Stimulated activated CD8-positive, alpha-beta memory T cell treated with anti-CD3 and anti-CD28 coated beads, Interleukin-12 subunit alpha, Interleukin-12 subunit beta, amount 100 ng/mL, for 24 hours (primary cell): ENCODE measurements around the gene SLC8A1.

Experiments
- DNase-seq: peaks from one replicate; pipeline ENCODE4 v3.0.0-alpha.2; 2020; ENCODE audit errors: extremely low read depth

Gene SLC8A1

DNA sequence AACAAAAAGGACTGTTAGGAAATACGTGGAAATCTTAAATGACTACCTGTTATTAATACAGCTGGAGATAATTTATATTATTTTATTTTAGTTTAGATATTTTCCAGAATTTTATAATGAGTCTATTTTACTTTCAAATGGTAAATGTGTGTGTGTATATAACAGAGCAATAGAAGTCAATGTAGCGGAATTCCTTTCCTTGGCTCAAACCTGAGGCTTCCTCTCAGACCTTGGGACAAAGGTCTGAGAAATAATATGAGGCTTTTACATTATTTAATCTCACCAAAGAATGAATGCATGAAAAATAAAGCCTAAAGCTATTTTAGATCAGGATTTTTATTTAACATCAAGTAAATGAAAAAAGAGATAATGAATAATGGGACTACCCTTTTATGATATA is 65.7 kb downstream of the SLC8A1 start:
- DNase-seq = no peak

DNA sequence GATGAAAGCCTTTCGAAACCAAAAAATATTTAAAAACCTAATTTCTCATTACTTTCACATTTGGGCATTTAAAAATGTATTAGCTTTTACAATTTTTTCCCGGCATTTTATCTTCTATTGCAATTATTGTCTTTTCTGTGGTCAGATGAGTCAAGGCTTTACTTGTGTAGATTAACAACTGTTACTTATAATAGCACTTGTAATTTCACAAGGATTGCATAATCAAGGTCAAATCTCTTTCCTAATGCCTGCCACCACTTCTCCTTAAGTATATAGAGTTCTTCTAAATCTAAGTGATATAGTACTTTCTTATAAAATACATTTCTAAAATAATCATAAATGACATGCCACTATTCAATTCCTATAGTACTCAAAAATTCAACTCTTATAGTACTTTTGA is 67.2 kb downstream of the SLC8A1 start:
- no peak for DNase-seq

DNA sequence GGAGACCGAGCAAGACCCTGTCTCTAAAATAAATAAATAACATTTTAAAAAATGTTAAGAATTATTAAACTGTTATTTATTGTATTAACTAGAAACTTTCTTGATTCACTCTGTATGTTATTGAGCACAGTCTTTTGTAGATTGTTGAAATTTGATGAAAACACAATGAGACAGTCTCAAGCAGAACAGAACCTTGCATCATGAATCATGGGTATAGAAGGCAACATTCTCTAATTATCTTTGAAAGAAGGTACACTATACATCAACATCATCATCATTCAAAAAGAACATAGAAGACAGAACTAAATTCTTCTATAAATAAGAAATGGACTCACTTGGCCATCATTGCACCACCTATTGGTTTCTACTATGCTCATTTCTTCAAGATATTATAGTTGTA is 67.7 kb downstream of the SLC8A1 start:
- no peak for DNase-seq

DNA sequence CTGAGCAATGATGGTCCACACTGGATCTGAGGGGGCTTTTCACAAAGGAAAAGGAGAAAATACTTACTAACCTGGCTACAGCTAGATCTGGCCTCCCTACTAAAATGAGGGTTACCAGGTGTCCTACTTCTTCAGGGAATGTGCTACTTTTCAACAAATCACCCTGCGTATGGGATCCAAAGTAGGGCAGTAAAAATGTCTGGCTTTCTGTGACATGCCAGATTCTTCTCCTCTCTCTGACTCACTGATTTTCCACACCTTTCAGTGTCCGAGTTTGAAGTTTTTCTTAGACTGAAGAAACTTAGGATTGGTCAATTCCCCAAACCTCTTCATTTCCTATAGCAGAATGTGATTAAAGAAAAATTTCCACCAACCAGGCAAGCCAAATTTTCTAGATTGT is 71.2 kb downstream of the SLC8A1 start:
- no peak for DNase-seq

DNA sequence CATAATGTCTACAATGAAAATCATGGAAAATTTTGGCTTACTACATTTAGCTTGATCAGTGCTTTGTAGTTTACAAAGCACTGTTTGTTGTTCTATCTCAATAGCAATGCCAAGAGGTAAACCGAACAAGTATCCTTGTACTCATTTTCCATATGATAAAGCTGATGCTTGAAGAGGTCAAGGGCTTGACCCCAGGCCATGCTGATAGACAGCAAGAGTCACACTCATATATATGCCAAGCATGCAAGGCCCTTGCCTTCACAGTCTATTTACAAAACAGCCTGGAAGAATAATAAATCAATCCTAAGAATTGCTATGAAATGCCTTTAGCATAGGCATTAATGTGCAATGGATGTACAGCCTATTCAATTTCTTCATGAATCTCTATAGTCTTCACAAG is 71.8 kb downstream of the SLC8A1 start:
- DNase-seq = no peak

DNA sequence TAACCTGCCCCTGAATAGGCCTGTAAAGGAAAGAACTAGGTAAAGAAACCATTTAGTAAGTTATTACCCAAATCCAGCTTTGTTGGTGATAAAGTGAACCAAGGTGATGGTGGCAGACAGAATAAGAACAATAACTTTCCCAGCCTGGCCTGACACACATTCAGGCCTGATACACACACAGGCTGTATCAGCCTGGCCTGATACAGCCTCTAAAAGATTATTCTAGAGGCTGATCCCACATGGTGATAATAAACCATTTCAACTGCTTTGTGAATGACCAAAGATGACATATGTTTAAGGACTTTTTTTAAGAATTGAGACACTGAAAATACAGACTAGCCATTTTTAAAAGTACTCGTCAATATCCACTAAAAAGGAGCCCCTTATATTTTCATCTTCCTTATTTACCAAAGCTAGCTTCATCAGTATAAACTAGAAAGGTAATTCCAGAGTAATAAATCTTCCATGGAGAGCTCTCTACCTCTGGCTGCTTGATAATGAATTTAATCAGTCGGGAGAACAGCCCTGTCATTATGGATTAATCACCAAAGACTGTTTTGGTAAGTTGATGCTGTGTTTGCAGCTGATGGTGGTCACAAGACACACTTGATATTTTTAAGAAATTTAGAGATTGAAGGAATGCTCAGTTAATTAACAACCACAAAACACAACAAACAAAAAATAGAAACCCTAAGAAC is 77.2 kb downstream of the SLC8A1 start:
- no peak for DNase-seq

DNA sequence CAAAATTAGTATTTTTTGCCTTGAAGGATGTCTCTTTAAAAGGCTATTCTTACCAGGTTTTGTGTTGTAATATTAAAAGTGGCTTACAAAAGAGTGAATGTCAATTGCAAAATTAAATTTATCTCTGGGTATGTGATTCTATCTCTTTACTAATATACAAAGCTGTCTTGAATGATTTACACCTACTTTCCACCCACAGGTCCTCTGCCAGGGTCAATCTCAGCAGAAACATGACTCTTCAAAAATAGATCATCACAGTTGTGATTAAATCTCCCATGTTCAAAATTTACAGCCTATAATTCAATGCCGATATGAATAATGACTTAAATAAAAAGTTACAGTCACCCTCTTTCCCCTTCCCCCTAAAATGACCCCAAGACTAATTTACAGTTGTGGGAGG is 78.8 kb downstream of the SLC8A1 start:
- no peak for DNase-seq

DNA sequence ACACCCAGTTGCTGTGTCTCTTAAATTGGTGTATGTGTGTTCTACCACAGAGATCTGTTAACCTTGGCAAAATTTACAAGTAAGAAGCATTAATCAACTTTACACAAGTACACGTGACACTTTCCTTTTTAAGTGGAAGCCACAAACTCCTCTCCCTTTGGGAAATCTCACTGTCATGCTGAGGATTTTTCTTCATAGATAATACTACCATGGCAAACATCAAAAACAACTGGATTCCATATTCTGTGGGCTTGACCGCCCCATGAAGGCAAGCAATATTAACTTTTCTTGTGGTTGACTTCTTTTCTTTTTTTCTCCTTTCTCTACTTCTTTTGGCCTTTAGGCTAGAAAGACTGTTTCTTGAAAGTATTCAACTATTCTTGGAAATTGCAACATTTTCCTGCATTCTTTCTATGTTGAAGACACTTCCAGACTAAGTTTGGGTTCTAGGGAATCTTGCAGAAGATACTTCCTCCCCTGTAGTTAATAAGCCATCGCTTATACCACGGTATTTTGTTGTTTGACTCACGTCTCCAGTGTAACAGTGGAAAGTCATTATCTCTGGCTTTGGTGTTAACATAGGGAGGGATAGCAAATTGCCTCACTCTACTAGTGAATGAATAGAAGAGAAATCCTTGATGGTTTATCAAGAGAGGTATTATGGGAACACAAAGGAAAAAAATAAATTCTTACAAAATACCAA is 79.5 kb downstream of the SLC8A1 start:
- no peak for DNase-seq

DNA sequence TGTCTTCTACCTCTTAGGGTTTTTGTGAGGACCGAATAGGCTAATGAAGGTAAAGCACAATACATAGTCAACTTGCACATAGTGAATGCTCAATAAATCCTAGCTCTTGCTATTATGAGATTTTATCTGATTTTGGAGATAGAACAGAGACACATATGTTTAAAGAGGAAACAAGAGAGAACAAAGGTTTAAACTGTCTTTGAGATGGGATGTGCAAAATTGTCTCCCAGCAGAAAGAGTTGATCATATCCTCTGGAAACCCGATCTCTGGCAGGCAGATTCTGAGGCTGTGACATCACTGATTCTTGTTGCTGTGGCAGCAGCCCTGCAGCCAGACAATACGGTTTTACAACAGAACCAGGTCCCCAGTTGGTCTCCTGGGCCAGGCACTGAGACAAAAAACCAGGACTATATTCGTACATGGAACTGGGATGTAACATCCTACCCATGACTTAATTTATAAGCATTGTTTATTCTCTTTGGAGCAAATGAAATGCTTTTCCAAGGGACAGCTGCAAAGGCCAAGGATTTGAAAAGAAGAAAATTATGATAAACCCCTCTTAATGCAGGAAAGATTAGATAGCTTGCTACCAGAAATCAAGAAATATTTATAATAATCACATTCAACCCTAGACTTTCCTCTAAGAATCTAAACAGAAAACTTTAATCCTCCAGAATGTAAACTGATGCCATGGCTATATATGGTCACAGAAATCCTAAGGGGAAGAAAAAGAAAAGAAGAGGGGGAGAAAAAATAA is 80.2 kb downstream of the SLC8A1 start:
- DNase-seq = no peak

DNA sequence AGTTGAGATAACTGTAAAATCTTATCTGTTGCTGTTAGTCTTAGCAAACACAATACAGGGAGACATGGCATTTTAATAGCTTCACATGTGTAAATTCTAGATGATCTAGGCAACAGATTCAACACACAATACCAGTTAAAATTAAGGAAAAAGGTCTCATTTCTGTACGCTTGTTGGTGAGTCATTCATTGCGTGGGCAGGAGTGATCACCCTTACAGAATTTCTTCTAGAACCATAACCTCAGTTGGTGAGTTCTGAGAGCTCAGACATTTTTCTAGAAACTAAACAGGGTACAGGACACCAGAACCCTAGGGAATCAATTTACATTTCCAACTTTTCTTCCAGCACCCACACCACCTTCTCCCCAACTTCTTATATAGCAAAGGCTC is 81.9 kb downstream of the SLC8A1 start:
- DNase-seq = no peak

DNA sequence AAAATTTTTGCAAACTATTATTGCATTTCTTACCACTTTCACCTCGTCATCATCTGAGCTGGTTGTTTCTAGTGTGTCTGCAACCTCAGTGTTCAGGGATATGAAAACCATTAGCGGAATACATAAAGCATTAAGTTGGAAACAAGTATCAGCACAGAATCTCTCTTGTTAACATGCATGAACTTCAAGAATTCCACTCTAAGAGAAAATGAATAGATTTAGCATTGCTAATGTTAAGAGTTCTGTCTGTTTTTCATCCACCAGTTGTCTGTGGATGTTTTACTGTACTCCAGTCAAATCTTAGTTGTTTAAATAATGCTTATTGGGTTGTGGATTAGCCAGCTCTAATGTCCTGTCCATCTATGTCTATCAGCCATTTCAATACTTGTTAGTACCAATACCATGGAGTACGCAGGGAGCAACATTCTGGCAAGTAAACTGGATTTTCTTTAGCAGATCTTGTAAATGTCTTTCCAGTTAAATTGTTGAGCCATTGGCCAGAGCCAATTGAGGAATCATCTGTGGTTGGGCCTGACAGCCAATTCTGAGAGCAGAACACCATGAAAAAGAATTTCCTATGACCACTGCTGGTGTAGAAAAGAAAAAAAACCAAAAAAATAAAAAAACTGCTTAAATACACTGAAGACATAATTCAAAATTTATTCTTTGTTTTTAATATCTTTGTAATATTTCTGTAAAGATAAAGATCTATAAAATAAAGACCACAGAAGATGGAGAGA is 82.5 kb downstream of the SLC8A1 start:
- DNase-seq = no peak

DNA sequence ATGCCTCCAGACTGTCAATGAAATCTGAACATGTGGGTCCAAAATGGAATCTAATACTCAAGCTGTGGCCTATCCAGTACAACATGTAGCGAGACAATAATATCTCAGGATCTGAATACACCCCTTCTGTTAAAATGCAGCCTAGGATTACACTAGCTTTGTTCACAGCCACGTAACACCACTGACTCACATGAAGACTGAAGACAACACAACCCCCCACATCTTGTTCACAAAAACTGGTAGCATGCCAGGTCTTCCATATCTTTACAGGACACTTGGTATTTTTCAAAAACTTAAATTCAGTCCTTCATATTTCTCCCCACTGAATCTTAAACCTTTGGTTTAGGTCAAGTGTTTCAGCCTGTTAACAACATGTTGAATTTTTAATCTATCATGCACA is 84.2 kb downstream of the SLC8A1 start:
- no peak for DNase-seq

DNA sequence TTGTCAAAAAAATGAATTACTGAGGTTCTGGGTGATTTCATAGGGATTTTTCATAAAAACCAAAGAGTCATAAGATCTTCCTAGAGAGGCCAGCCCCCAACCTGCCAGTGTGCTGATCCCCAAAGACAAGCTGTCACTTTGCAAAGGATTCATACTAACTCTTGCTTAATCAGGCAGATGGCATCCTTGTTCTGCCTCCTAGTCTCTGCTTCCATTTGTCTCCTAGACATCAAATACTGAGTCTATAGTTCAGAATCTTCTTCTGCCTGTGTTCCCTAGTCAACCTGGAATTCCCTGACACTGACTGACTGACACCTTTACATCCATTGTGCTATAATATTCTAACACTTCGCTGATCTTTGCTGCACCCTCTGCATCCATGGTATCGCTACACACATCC is 84.9 kb downstream of the SLC8A1 start:
- DNase-seq = no peak

DNA sequence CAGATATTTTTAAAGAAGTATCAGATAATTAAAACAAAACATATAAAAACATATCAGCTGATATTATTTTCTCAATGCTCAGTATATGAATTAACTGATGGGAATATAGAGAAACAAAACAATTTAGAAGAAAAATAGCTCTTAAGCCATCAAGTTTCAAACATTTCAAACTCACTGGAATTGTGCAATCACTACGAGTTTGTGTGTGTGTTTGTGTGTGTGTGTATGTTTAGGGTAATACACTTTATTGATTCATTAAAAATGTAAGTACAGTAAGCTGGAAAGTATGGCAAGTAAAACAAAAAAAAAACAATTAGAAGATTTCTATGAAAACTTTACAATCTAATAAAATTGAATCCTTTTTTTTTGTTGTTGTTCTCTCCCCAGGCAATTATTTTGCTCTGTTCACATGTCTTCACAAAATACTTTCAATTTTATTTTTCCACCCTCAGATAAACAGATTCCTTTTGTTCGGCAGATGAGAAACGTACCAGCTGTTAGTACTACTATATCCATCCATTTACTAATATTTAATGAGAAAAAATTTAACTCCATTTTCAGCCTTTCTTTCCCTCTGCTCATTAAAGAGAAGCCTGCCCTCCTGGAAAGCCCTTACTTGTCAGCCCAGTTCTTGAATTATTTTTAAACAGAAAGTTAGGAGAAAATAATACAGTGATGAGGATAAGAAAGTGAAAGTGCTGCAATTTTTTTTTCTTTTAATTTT is 87.6 kb downstream of the SLC8A1 start:
- DNase-seq = no peak

DNA sequence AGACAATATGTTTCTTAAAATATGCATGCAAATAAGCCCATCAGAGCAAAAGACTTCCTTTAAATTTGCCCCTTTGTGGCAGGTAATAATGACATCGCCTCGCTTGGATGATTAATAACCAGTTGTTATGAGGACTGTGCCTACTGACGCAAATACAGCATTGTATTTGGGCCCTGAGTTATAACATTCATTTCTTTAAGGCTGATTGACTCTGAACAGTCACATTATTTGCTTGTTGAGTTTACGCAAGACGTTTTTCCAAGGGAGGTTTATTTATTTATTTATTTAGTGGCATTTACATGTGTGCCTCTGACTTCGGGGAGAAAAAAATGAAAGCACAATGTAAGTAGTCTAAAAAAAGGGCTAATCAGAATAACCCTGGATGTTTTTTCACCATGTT is 88.3 kb downstream of the SLC8A1 start:
- DNase-seq = no peak

DNA sequence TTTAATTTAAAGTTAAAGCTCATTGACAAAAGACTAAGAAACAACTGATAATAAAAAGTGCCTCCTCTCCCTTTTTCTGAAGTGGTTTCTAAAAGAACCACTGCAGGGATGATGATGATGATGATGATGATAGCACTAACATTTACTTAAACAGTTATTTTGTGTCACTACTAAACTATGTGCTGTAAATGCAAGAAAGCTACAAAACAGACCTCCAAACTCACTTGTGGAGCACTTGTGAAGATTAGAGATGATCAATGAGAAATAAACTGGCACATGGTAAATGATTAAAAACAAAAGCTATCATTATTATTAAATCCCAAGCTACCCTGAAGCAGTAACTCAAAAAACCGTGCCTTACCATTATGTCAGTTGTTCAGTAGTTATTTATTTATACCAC is 88.7 kb downstream of the SLC8A1 start:
- no peak for DNase-seq

DNA sequence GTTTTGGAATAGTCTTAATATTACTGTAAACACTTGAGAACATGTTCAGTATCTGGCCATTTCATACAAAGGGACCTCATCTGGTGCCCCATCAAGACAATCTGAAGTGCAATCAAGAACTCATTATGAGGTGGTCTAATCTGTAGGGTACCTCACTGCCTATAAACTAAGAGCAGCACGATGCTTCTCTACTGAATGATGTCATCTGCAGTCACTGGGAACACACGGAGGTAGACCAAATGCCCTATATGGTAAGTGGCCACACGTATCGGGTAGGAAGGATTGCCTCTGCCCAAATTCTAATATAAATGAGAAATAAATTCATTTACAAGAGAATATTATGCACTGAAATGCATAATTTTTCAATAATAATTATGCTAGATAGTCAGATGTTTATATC is 90.4 kb downstream of the SLC8A1 start:
- DNase-seq = no peak

DNA sequence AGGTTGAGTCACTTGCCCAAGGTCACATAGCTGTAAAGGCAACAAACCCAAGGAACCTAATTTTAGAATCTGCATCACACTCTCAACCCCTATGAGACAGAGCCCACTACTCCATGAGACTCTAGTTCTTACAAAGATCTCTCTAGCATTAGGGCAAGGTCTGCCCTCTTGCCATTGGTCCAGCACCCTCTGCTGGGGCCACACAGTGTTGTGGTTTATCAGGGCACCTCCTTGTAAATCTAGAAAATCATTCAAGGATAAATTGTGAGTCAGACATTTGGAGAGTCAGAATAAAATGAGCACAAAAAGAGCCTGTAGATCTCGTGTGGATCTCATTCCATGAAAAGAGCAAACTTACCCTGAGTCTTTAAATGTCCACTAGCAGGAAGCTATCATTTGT is 91.2 kb downstream of the SLC8A1 start:
- no peak for DNase-seq

DNA sequence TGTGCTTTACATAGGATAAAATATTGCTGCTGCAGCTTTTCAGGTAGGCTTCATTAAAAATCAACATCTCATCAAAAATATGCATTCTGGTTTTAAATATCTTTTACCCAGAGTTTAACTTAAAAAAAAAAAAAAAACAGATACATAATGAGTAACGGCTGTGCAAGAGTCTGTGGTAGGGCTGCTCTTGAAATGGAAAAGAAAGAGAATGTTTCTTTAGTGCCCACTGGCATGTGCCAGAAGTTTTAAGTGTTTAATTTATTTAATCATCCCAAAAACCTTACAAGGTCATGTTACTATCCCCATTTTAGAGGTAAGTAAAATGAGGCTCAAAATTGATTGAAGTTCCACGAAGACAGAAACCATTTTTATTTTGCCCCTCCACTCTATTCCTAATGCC is 92.1 kb downstream of the SLC8A1 start:
- no peak for DNase-seq

DNA sequence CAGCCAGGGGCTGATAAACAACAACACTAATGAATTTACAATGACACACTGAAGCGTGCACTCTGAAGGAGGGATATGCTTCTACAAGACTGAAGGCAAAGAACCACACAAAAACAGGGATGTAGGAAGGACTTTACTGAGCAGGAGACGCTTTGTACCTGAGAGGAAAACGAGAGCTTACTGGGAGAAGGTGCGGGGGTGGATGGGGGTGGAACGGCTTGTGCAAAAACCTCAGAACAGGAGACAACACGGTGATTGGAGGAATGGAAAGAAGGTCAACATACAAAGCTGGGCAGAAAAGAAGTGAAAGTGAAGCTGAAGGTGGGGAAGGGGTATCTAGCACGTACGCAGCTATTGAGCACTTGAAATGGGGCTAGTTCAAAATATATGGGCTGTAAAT is 93.1 kb downstream of the SLC8A1 start:
- DNase-seq = no peak

DNA sequence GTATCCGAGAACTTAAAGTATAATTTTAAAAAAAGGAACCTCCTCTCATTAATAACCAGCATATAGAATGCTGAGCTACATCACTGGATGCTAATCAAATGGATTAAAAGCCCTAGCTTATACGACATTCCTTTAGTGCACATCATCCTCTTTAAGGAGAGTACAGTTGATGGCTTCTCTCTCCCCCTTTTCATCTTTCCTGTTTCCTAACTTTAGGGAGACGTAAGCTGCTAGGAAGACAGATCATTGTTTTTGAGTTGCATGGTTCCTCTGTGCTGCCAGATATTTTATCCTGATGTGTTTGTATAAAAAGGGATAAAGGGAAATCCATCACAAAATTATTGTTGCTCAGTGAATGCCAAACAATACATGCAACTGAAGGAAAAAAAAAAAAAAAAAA is 94.2 kb downstream of the SLC8A1 start:
- DNase-seq = no peak

DNA sequence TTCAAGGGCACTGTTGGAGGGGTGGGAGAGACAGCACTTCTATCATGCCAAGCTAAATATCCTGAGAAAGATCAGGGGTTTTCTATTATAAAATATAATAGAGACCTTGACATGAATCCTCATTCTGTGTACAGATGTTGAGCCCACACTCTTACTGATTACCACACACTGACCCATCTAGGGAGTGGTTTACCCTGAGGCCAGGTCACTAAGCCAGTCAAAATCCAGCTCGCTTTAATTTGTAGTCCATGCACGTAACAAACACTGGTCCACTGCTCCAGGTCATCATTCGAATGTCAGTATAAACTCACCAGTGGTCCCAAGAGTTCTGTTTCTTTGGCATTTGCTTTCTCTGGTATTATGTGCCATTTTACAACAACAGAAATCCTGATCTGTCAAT is 96.4 kb downstream of the SLC8A1 start:
- DNase-seq = no peak
